Measurements from ENCODE around the gene FAM180B. TPM values are rescaled to one million over a fixed set of nuclear protein-coding genes. Genes with fewer than 3 reads are reported as not detected.
A peak's percentile ranks its signal among the peaks of the same experiment; 100 is the strongest.
"Not testable (repeated sequence)": the region's sequence is repeated elsewhere in the genome, so short reads cannot be mapped to it uniquely, and the experiment has no call there.

FAM180B gene
- total RNA-seq, 4 donors from 2014 or later: not detected

DNA sequence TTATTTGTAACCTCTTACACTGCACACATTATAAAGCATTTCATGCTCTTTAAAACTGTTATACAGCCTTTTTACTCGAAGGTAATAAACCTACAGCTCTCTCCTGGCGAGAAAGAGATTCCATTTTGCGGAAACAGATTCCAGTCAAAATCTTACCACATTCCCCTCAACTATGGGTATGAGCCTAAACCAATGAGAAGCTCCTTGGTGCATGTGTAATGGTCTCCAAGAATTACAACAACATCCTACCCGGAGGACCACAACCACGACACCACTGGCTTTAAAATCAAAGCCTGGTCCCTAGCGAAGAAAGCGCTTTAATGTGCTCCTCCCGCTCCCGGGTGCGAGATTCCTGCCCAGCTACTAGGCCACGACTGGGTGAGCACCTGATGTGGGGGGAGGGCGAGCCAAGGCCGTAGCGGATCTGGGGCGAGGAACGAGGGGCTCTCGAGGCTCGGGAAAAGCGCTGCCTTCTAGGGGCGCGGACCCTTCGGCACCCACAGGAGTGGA is 34.4 kb upstream of the FAM180B start:
- peaks cover 27 to 56% (median 39%) of the 10 kb centered on the region in 3 donors for H3K4me1 ChIP-seq
- 1 to 3% methylated on average over 5 to 7 of the region's 22 CpGs for WGBS, 2 donors
- no peak for DNase-seq

DNA sequence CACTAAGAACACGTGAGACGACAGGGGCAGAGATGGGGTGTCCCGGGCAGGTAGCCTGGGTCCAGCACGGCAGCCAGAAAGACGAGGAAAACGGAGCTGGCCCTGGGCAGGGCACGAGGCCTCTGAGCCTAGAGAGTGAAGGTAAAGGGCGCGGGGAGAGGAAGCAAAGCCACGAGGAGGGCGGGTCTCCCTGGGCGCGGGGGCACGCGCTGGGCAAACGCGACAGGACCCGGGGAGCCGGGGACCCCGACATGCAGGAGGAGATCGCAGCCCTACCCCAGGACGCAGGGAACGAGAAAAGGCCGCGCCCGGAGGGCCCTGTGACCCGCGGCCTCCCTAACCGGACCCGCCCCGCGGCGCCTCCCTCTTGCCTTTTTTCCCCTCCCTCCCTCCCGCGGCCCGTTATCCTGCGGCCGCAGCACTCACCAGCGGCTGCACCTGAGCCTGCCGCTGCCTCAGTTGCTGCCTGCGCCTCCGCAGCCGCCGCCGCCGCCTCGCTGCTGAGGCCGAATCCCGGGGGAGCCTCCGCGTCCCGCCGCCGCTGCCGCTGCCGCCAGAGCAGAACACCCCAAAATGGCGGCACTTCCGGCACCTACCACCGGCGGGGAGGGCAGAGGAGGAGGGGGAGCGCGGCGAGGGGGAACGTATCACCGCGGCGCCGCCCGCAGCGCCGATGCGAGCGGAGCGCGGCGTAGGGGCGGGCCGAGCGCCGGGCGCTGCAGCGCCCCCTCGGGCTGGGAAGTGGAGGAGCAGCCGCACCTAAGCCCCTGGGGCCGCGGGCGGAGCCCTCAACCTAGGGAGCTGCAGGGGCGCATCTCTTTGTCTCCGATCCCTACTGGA is 33.7 kb upstream of the FAM180B start, which contains the start of gene CELF1:
Gene CELF1, minus strand, starts transcription at position 567 of the 840 bp plus-strand sequence. CDS start 53,609 bp downstream, outside the sequence.
- H3K4me1 ChIP-seq: peaks cover 24 to 50% (median 32%) of the 10 kb centered on the region in 3 donors
- no peaks in the 10 kb centered on the region for H3K27me3 ChIP-seq
- H3K4me3 ChIP-seq: peak within 1 kb of the TSS; percentile 93 to 96 (median 94)
- H3K36me3 ChIP-seq: peaks cover 0 to 6% (median 0%) of the 10 kb centered on the region in 3 donors
- H3K9me3 ChIP-seq: no peaks in the 10 kb centered on the region
- intact Hi-C loops (cut with DNase I): no loop called here
- DNase-seq: peak; percentile 54
- WGBS, 2 donors: 1% methylated on average over 15 to 25 of the region's 89 CpGs
- peak within 1 kb of the TSS; percentile 94 to 96 (median 96) for H3K27ac ChIP-seq
- TF ChIP-seq, protein P1, sequence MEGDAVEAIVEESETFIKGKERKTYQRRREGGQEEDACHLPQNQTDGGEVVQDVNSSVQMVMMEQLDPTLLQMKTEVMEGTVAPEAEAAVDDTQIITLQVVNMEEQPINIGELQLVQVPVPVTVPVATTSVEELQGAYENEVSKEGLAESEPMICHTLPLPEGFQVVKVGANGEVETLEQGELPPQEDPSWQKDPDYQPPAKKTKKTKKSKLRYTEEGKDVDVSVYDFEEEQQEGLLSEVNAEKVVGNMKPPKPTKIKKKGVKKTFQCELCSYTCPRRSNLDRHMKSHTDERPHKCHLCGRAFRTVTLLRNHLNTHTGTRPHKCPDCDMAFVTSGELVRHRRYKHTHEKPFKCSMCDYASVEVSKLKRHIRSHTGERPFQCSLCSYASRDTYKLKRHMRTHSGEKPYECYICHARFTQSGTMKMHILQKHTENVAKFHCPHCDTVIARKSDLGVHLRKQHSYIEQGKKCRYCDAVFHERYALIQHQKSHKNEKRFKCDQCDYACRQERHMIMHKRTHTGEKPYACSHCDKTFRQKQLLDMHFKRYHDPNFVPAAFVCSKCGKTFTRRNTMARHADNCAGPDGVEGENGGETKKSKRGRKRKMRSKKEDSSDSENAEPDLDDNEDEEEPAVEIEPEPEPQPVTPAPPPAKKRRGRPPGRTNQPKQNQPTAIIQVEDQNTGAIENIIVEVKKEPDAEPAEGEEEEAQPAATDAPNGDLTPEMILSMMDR (IDR thresholded peaks at IDR 0.05): peak; percentile 81 to 99 (median 93)
- peak in 3 of 4 donors; percentile 38 to 74 (median 44) for TF ChIP-seq POLR2A (IDR thresholded peaks at IDR 0.05)

More for the DNA sequence above, 34.4 kb upstream of the FAM180B start:
- peaks cover 0 to 6% (median 0%) of the 10 kb centered on the region in 3 donors for H3K36me3 ChIP-seq
- H3K27ac ChIP-seq: peak overlapping the region; percentile 94 to 96 (median 96)
- H3K4me3 ChIP-seq: peak overlapping the region; percentile 93 to 96 (median 94)
- intact Hi-C loops (cut with DNase I): no loop called here
- TF ChIP-seq, protein P1 (IDR thresholded peaks at IDR 0.05): no peak
- no peak for TF ChIP-seq POLR2A (IDR thresholded peaks at IDR 0.05)
- H3K27me3 ChIP-seq: no peaks in the 10 kb centered on the region
- H3K9me3 ChIP-seq: no peaks in the 10 kb centered on the region

DNA sequence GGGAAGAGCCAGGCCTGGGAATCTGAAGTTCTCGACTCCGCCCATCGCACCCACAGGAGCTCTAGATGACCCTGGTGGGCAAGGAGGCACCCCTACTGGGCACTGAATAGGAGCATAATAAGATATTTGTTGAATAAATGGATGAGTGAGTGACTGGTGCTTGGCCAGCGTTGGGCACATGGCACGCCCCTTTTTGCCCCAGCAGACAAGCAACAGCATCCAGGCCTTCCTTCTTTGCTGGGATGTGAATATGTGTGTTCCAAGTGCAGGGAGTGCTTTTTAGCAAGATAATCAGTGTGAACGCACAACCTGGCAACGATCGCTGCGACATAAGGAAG is 33.1 kb upstream of the FAM180B start:
- H3K27ac ChIP-seq: peak overlapping the region; percentile 94 to 96 (median 96)
- peaks cover 0 to 6% (median 0%) of the 10 kb centered on the region in 3 donors for H3K36me3 ChIP-seq
- WGBS, 2 donors: 16 to 26% methylated on average over 6 to 7 of the region's 9 CpGs
- intact Hi-C loops (cut with DNase I): no loop called here
- no peak for DNase-seq
- H3K27me3 ChIP-seq: no peaks in the 10 kb centered on the region
- peak overlapping the region; percentile 93 to 96 (median 94) for H3K4me3 ChIP-seq
- TF ChIP-seq, protein P1 (IDR thresholded peaks at IDR 0.05): no peak
- TF ChIP-seq POLR2A (IDR thresholded peaks at IDR 0.05): no peak
- H3K9me3 ChIP-seq: no peaks in the 10 kb centered on the region
- H3K4me1 ChIP-seq: peaks cover 21 to 44% (median 26%) of the 10 kb centered on the region in 3 donors

DNA sequence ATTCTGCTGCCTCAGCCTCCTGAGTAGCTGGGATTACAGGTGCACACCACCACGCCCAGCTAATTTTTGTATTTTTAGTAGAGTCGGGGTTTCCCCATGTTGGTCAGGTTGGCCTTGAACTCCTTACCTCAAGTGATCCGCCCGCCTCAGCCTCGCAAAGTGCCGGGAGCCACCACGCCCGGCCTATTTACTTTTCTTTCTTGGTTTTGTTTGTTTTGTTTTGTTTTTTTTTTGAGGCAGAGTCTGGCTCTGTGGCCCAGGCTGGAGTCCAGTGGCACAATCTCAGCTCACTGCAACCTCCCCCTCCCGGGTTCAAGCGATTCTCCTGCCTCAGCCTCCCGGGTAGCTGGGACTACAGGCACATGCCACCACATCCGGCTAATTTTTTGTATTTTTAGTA is 29.5 kb upstream of the FAM180B start:
- H3K4me1 ChIP-seq; DNase-seq; H3K4me3 ChIP-seq; H3K27me3 ChIP-seq; intact Hi-C loops (cut with DNase I); H3K27ac ChIP-seq; H3K36me3 ChIP-seq; H3K9me3 ChIP-seq: not testable (repeated sequence)
- 76 to 85% methylated on average over 9 to 12 of the region's 12 CpGs for WGBS, 2 donors

DNA sequence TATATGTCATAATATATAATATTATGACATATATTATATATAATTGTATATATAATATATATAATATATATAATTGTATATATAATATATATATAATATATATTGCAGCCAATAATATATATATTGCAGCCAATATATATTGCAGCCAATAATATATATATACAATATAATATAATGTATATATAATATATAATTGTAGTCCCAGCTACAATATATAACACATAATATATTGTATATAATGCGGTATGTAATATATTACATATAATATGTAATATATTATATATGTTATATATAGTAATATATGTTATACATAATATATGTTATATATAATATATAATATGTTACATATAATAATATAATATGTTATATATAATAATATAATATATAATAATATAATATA is 27.8 kb upstream of the FAM180B start:
- peaks cover 0 to 2% (median under 1%) of the 10 kb centered on the region in 3 donors for H3K4me1 ChIP-seq
- no peak overlapping the region for H3K4me3 ChIP-seq
- no peak for TF ChIP-seq POLR2A (IDR thresholded peaks at IDR 0.05)
- TF ChIP-seq, protein P1 (IDR thresholded peaks at IDR 0.05): no peak
- no peak overlapping the region for H3K27ac ChIP-seq
- DNase-seq: no peak
- H3K9me3 ChIP-seq: no peaks in the 10 kb centered on the region
- WGBS, 2 donors: 100% methylated on average over 1 of the region's 1 CpG; no CpG with 5 or more reads in 1 of the 2 donors
- no peaks in the 10 kb centered on the region for H3K27me3 ChIP-seq
- no peaks in the 10 kb centered on the region for H3K36me3 ChIP-seq
- intact Hi-C loops (cut with DNase I): no loop called here

Measured in esophagus squamous epithelium (tissue), 5 donors.